ENCODE results near the gene RAB3IL1.
"Not testable (repeated sequence)": the region's sequence is repeated elsewhere in the genome, so short reads cannot be mapped to it uniquely, and the experiment has no call there.

RAB3IL1 gene

DNA sequence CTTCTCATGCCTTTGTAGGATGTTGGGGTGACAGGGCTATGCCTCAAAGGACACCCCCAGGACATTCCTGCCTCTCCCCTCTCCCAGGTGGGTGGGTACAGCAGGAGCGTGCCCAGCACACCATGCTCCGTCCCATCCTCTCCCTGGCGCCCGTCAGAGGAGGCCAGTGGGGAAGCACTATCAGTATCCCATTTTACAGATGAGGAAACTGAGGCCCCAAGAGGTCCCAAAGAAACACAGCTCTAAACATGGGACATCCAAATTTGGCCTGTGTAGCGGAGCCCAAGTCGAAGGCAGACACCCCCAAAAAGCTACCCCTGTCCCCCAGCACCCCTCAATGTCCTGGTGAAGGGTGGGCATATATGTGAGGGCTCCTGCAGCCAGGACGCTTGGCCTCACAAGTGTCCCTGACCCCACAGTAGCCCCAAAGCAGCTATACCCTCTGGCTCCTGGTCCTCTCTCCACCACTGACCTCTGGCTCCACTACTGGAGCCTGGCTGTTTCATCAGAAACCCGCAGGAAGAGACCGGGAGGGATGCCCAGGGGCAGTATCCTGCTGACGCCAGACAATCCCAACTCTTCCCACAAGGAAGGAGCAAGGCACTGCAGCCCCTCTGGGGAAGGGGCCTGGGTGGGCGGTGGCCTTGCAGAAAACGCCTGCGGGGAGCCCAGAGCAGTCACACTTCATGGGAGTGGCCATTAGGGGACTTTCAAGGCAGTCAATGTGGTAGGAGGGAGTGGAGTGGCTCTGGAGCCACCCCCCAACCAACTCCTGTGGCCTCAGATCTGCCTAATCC is 31.4 kb downstream of the RAB3IL1 start:
- no peak for DNase-seq (ENCODE audit: low spot score)

- no peak for DNase-seq (ENCODE audit: low spot score)
These were observed 32.1 kb downstream of the RAB3IL1 start for GRCh38 chr11:61885166-61885778.

DNA sequence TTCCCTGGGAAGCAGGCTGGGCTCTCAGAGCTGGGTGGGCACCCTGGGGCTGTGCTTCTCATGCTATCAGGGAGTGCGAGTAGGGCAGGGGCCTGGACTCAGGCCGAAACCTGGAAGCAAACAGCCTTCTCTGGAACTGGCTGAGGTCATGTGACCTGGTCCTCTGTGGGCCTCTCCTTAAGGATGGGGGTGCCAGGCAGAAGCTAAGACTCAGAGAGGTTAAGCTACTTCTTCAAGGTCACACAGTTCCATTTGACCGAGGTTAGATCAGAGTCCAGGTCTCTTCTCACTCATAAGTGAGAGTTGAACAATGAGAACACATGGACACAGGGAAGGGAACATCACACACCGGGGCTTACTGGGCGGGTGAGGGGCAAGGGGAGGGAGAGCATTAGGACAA is 33.4 kb downstream of the RAB3IL1 start:
- DNase-seq (ENCODE audit: low spot score): no peak

DNA sequence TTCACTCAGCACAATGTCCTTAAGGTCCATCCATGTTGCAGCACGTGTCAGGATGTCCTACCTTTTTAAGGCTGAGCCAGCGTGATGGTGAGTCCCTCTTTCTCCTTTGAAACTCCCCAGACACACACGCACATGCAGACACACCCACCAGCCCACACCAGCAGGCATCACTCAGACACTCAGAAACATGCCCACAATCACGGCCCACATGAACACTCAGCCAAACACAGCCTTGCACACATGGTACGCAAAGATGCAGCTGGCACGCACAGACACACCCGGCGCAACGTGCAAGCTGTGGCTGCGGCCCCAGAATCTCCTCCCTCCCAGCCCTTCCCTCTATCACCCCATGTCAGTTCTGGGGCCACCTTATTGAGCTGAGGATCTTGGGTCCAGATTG is 34.0 kb downstream of the RAB3IL1 start:
- DNase-seq (ENCODE audit: low spot score): no peak

DNA sequence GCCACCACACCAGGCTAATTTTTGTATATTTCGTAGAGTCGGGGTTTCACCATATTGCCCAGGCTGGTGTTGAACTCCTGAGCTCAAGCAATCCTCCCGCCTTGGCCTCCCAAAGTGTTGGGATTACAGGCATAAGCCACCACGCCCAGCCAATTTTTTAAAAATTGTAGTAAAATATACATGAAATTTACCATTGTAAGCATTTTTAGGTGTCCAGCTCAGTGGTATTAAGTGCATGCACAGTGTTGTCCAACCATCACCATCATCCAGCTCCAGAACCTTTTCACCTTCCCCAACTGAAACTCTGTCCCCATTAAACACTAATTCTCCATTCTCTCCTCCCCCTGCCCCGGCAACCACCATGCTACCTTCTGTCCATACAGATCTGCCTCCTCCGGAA is 34.5 kb downstream of the RAB3IL1 start:
- DNase-seq (ENCODE audit: low spot score): no peak

- not testable (repeated sequence) for DNase-seq (ENCODE audit: low spot score)
These were observed 35.1 kb downstream of the RAB3IL1 start for GRCh38 chr11:61882267-61882666.

GRCh38 chr11:61881397-61881796 is 36.0 kb downstream of the RAB3IL1 start:
- DNase-seq (ENCODE audit: low spot score): no peak

- no peak for DNase-seq (ENCODE audit: low spot score)
These were observed 36.9 kb downstream of the RAB3IL1 start for GRCh38 chr11:61880454-61880853.

DNA sequence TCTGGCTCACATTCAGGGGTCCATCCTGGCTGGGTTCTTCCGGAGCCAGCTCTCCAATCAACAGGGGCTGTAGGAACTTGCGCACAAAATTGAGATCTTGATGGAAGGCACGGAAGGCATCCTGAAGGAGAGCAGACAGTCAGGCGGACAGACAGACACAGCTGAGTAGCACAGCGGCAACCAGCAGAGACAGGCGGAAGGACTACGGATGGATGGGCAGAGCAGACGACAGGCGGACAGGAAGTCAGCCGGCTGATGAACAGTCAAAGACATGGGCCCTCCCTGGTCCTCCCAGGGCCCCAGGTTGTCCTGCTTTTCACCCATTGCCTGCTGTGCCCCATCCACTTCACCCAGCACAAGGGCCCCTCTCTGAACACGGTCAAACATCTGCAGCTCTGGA is 37.3 kb downstream of the RAB3IL1 start:
- no peak for DNase-seq (ENCODE audit: low spot score)

GRCh38 chr11:61879152-61879551 is 38.2 kb downstream of the RAB3IL1 start:
- no peak for DNase-seq (ENCODE audit: low spot score)

GRCh38 chr11:61875698-61876097 is 41.7 kb downstream of the RAB3IL1 start:
- DNase-seq (ENCODE audit: low spot score): no peak

GRCh38 chr11:61874853-61875252 is 42.5 kb downstream of the RAB3IL1 start:
- DNase-seq (ENCODE audit: low spot score): no peak

DNA sequence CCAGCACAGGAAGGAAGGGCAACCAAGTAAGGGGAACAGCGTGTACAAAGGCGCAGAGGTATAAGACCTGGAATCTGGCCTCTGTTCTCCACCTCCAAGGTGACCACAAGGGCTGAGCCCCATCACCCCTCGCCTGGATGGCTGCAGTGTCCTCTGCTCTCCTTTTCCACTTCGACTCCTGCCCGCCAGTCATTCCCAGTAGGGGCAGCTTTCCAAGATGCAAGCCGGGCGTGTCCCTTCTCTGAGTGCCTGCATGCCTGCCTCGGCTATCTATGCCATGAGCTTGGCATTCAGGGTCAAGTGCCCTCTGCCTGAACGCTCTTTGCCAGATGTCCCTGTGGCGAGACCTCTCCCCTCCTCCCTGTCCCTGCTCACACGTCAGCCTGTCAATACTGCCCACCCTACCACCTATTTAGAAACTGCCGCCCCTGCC is 43.0 kb downstream of the RAB3IL1 start:
- DNase-seq (ENCODE audit: low spot score): no peak

- DNase-seq (ENCODE audit: low spot score): no peak
These were observed 43.6 kb downstream of the RAB3IL1 start for GRCh38 chr11:61873588-61874376.

- DNase-seq (ENCODE audit: low spot score): no peak
These were observed 44.3 kb downstream of the RAB3IL1 start for GRCh38 chr11:61872935-61873565.

GRCh38 chr11:61871158-61871597 is 46.2 kb downstream of the RAB3IL1 start:
- peak; percentile 96 for DNase-seq (ENCODE audit: low spot score)

- DNase-seq (ENCODE audit: low spot score): no peak
These were observed 46.8 kb downstream of the RAB3IL1 start for GRCh38 chr11:61870541-61871031.

- DNase-seq (ENCODE audit: low spot score): no peak
These were observed 47.5 kb downstream of the RAB3IL1 start for GRCh38 chr11:61869708-61870451.

- DNase-seq (ENCODE audit: low spot score): no peak
These were observed 48.0 kb downstream of the RAB3IL1 start for GRCh38 chr11:61869429-61869707.

DNA sequence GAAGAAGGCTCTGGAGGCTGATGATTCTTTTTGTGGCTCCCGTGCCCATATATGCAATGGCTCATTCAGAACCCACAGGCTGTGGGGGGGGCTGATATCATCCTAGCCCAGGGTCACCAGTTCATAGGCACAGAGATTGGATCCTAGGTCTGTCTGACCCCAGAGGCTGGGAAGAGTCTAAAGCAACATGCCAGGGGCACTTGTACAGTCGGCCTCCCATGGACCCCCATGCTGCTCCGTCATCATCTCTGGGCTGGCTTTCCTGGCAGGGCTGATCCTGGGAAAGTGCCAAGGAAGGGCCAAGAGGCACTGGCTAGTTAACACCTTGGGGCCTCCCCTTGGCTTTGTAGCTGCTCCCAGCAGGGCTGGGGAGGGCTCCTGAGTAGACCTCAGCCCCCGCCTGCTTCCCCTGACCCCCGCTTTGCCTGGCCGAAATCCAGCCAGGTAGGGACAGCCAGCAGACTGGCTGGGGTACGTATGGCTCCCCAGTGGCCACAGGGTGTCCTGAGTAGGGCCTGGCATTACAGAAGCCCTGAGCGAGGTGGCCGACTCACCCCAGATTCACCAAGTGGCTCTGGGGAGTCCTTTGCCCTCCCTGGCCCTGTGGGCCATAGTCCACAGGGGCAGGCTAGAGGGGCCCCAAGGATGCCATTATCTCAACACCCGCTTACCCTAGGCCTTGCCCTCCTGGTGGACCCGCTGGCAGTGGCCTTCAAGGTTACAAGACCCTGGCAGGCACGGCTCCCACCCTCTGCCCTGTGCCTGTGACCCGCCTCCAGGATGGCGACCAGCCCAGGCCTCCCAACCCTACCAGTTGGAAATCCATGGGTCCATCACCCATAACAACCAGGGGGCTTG is 48.6 kb downstream of the RAB3IL1 start:
- no peak for DNase-seq (ENCODE audit: low spot score)

- DNase-seq (ENCODE audit: low spot score): no peak
These were observed 50.4 kb downstream of the RAB3IL1 start for GRCh38 chr11:61866958-61867343.

Measured in AG20443 (cell line).